Spleen (tissue), 7 donors: ENCODE measurements around the gene SREK1.

Experiments used
- POLR2A ChIP-seq, 3 donors: fragments of 450-650 bp; IDR thresholded peaks; one replicate each; pipeline ENCODE4 v1.5.1; 2017; ENCODE audit warnings: antibody characterized with exemption in 3 of 3, mild to moderate bottlenecking in 1 of 3
- TF ChIP-seq, protein P1 (sequence below), 11 experiments: fragments of 200-600 bp in 7 of 11; fragments of 450-650 bp in 4 of 11; sonication (generic) in 4 of 11; IDR thresholded peaks in 8 of 11; conservative IDR thresholded peaks in 3 of 11; 1 replicate in 7 of 11; 2 replicates in 4 of 11; pipeline versions ENCODE4 v1.4.0 to v1.8.0; 2016 to 2021; ENCODE audit warnings: antibody characterized with exemption in 11 of 11, inconsistent platforms in 4 of 11, mild to moderate bottlenecking in 1 of 11
- donor health status: DM: no; HTN: no; CAD: no; lungs with moderate emphysema.
- donor health status: DM: no; HTN: no; CAD: no.
- donor health status: DM: no; HTN: no; CAD: no.

GRCh38 chr5:66203531-66203930, 59.4 kb downstream of the SREK1 start:
- TF ChIP-seq, protein P1, sequence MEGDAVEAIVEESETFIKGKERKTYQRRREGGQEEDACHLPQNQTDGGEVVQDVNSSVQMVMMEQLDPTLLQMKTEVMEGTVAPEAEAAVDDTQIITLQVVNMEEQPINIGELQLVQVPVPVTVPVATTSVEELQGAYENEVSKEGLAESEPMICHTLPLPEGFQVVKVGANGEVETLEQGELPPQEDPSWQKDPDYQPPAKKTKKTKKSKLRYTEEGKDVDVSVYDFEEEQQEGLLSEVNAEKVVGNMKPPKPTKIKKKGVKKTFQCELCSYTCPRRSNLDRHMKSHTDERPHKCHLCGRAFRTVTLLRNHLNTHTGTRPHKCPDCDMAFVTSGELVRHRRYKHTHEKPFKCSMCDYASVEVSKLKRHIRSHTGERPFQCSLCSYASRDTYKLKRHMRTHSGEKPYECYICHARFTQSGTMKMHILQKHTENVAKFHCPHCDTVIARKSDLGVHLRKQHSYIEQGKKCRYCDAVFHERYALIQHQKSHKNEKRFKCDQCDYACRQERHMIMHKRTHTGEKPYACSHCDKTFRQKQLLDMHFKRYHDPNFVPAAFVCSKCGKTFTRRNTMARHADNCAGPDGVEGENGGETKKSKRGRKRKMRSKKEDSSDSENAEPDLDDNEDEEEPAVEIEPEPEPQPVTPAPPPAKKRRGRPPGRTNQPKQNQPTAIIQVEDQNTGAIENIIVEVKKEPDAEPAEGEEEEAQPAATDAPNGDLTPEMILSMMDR (IDR thresholded peaks at IDR 0.05 in 8 of 11, conservative IDR thresholded peaks at IDR 0.05 in 3 of 11) = no peak
- no peak for TF ChIP-seq POLR2A (IDR thresholded peaks at IDR 0.05)
